Panc1 (cell line): Measurements from ENCODE around the gene C17orf50.

Source experiments
- CTCF ChIP-seq: fragments of 450-650 bp; IDR thresholded peaks from 2 replicates; pipeline ENCODE4 v1.5.1; 2017; ENCODE audit warnings: mild to moderate bottlenecking
- POLR2AphosphoS5 ChIP-seq: IDR thresholded peaks from 2 replicates; pipeline ENCODE4 v1.6.1; 2012; ENCODE audit warnings: mild to moderate bottlenecking, low read depth, low read length, moderate library complexity
- SIN3A ChIP-seq: IDR thresholded peaks from 2 replicates; pipeline ENCODE4 v1.6.1; 2012; ENCODE audit warnings: low read depth, mild to moderate bottlenecking, low read length, moderate library complexity, borderline replicate concordance; ENCODE audit not compliant: insufficient read depth

- no peak for TF ChIP-seq CTCF
- no peak for TF ChIP-seq POLR2AphosphoS5
- no peak for TF ChIP-seq SIN3A
Observed at GRCh38 chr17:35745749-35746320, 14.9 kb upstream of the C17orf50 start.
